Measurements from ENCODE around the gene SLC10A7.

Gene SLC10A7, protein sequence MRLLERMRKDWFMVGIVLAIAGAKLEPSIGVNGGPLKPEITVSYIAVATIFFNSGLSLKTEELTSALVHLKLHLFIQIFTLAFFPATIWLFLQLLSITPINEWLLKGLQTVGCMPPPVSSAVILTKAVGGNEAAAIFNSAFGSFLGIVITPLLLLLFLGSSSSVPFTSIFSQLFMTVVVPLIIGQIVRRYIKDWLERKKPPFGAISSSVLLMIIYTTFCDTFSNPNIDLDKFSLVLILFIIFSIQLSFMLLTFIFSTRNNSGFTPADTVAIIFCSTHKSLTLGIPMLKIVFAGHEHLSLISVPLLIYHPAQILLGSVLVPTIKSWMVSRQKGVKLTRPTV

DNA sequence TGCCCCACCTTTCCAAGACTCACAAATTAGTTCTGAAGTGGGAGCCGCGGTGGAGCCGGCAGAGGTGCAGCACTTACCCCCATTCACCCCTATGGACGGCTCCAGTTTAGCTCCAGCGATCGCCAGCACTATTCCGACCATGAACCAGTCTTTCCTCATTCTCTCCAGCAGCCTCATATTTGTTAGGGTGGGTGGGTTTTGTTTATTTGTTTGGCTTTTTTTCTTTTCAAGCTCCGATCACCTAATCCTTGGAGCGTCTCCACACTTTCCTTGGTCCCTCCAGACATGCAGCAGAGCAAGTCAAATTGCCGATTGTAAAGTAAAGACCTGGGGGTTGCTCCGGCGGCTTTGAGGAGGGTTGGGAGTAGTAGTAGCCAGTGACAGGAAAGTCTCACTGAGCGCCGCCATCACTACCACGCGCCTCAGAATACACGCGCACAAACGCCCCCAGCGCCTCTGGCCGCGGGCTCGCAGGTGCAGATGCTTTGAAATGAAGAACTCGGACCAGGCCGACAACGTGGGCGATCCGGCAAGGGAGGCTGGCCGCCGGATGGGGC, at the start of gene SLC10A7:
SLC10A7 (minus strand) TSS at position 400 of the 557 bp plus-strand sequence; CDS start at position 177, 223 bp downstream.
- peak; percentile 87 for DNase-seq

DNA sequence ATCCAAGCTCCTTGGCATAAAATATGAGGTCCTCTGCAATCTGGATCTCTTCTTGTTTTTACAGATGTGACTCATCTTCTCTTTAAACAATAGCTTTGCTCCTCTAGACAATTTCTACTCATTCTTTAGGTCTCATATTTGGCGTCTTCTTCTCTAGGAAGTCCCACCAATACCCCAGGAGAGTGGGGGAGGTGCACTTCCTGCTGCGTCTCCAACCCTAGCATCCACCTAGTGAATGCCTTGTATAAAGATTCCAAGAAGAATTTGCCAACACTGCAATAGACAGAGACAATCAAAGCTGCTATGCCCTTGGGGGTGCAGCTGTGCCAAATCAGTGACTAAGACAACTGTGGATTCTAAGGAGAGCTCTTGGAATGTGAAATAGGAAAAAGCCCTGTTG, 45.7 kb upstream of the SLC10A7 start:
- no peak for DNase-seq

DNA sequence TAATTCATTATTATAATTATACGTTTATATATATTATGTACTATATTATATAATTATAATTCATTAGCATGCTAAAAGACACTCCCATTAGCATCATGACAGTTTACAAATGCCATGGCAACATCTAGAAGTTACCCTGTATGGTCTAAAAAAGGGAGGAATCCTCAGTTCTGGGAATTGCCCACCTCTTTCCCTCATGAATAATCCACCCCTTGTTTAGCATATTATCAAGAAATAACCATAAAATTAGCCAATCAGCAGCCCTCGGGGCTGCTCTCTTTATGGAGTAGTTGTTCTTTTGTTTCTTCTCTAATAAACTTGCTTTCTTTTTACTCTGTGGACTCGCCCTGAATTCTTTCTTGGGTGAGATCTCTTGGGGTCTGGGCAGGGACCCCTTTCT, 42.8 kb upstream of the SLC10A7 start:
- no peak for DNase-seq

DNA sequence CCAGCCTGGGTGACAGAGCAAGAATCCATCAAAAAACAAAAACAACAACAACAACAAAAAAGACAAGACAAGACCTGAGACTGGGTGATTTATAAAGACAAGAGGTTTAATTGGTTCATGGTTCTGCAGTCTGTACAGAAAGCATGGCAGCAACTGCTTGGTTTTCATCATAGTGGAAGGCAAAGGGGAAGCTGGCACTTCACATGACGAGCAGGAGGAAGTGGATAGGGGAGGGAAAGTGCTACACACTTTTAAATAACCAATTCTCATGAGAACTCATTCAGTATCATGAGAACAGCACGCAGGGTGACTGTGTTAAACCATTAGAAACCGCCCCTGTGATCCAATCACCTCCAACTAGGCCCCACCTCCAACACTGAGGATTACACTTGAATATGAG, 28.4 kb upstream of the SLC10A7 start:
- DNase-seq = no peak

DNA sequence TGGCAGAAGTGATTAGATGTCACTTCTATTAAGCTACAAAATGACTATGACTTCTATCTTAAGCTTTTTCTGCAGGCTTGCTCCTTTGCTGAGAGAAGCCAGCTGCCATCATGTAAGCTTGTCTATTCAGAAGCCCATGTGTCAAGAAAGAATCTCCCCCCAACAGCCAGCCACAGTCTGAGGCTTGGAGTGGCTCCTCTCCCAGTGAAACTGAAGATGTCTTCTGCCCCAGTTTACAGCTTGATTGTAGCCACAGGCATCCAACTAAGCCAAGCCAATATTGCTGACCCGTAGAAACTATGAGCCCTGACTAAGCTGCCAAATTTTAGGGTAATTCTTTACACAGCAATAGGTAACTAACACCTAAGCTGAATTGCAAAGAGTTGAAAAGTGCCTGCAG, 26.7 kb upstream of the SLC10A7 start:
- no peak for DNase-seq

DNA sequence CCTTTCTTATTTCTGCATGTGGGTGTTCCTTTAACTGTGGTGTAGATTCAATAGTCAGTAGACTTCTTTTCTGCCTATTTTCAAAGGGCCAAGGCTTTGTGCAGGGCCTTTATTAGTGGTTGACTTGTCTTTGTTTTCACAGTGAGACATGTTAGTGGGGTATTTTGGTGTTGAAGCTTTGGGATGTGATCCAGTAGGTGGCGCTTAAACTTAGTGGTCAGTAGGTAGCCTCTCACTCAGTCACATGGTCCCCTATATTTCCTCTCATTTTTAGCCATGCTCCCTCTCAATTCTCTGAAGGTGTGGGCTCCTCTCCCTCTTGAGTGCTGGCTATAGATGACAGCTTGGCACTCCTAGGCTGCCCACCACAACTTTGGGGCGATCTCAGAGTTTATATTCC, 23.4 kb upstream of the SLC10A7 start:
- DNase-seq = peak; percentile 65

DNA sequence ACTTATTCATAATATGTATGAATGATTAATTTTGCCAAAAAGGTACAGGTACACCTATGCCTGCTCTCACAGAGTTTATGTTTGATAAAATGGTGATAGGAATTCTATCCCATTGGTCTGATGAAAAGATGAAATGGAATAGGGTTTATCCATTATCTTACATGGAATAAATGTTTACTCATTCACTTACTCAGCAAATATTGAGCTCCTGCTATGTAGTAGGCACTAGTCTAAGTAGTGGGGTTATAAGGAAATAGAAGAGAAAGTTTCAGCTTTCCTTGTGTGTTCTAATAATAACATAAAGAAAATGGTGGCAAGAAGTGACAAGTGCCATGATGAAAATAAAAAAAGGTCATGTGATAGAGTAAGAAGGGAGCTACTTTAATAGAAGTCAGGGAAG, 12.4 kb upstream of the SLC10A7 start:
- DNase-seq = no peak

DNA sequence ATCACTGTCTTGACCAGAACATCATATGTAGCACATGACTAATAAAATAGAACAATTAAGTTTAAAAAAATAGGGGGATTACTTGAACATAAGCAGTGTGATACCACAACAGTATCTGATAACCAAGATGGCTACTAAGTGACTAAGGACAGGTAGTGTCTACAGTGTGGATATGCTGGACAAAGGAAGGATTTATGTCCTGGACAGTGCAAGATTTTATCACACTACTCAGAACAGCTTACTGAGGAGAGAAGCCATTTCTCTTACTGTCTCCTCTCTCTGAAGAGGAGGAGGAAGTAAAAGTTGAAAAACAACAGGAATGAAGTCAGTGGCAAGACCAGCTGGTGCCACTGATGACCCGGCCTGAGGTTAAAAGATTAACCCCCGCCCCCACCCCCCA, 4.0 kb upstream of the SLC10A7 start:
- DNase-seq = no peak

DNA sequence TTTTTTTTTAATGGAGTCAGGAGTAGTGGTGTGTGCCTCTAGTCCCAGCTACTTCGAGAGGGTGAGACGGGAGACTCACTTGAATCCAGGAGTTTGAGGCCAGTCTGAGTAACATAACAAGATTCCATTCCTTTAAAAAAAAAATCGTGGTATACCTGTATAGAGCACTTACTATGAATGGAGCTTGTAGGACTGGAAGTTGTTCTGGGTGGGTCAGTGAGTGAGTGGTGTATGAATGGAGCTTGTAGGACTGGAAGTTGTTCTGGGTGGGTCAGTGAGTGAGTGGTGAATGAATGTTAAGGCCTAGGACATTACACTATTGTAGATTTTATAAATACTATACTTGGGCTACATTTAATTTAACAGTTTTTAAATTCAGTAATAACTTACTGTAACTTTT, 2.9 kb upstream of the SLC10A7 start:
- no peak for DNase-seq

DNA sequence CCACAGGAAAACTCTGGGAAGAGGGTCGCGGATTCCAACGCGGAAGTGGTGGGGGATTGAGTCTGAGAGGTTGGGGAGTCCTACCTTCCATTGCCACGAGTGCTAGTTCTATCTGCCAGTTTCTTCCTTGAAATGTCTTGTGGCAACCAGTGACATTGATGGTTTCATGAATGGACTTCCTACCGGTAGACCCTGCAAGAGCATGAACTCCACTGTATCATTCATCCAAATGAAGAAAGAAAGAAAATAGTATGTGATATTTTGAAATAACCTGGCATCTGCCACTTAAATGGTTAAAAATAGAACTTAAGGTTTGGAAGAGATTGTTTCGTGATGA, 1.1 kb upstream of the SLC10A7 start:
- DNase-seq = peak; percentile 28

DNA sequence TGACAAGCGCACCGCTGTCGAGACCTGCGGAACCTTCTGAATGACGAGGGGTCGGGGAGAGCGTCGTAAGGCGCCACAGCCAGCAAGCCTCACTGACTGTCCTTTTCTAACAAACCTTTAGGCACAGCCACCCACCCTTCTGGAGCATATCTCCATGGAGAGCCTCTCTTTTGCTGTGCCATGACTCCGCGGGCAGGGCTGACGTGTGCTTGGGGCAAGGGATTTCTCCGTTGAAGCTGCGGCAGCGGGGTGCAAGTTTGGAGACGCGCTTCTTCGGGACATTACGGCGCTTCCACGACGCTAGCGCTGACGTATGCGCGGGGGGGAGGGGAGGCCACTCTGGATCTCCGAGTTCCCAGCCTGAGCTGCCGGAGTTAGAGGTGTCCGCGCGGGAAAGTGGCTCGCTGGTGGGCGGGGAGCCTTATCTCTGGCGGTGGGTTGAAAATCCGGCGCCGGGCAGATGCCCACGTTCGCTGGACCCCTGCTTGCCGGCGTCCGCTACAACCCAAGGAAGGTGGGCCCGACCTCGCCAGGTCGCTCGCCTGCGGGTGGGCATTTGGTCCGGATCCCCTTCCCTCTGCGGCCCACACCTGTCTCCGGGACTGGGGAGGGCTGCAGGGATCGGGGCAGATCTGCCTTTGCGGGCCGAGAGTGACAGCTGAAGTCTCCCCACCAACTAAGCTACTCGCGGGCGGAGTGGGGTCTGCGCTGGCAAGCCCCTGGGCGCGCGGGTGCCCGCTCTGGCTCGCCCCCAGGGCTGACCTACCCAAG, 543 bp upstream of the SLC10A7 start:
- DNase-seq = peak; percentile 90

DNA sequence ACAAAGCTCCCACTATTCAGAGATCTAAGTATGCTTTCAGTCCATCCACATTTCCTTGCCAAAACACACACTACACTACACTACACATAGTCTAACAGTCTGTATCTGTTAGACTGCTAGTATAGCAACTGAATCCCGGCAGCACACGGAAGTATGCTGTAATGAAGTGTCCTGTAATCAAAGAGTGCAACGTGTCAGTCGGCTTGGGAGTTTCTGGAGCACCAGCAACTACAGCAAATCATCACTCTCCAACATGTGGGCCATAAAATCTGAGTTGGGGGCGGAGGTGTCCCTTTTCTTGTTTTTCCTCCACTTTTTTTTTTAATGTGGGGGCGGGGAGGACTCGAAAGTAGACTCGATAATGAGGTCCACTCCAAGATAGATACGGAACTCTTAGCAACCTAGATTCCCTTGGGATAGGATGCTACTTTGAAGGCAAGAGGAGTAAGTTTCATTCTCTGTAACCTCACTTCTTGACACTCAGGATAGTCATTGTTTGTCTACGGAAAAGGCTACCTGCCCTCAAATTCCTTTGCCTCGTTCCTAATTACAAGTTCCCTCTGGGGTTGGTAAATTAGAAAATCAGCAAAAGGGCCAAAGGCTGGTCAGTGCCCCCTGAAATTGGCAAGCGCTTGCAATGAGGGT, 722 bp downstream of the SLC10A7 start:
- peak; percentile 84 for DNase-seq

DNA sequence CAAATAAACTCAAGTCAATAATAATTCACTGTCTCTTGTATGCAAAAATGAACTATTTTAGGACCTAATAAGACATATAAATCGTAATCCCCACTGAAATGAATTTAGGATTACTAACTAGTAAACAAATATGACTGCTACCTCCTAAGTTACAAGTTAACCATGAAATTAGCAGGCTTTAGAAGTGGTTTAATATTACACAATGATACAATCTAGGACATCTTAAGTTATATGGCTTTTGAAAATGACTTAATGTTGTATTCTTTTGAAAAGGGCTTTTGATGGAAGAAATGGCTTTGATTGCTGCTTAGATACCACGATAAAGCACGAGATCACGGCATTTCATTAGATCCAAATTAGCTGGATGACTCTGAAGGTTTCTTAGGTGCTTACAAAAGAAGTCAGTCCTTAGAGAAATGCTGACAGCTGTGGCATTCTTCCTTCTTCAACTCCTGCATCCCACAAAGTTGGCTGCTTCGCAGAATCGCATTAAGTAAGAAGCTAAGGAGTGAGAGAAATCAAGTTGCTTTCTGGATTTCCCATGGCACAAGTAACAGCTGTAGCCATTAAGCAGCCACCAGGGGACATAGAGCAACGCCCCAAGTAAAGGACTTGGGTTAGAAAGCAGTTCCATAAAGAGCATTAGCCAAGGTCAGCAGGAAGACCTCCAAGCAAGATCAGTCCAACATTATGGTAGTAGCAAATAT, 6.9 kb downstream of the SLC10A7 start:
- no peak for DNase-seq

DNA sequence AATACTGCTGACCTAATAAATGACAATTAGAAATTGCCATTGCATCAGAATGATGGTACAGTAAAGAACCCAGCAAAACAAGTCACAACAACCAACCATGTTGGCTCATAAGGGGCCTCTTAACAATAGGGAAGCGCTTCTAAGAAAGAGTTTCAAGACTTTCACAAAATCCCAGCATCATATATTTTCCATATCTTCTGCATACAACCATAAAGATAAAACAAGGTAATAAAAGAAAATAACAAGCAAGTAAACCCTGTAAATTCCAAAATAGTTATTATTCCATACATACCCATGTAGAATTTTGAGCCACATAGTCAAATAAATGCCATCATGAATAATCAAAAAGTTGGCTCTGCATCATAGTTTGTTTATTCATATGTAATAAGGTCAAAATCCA, 8.2 kb downstream of the SLC10A7 start:
- no peak for DNase-seq

DNA sequence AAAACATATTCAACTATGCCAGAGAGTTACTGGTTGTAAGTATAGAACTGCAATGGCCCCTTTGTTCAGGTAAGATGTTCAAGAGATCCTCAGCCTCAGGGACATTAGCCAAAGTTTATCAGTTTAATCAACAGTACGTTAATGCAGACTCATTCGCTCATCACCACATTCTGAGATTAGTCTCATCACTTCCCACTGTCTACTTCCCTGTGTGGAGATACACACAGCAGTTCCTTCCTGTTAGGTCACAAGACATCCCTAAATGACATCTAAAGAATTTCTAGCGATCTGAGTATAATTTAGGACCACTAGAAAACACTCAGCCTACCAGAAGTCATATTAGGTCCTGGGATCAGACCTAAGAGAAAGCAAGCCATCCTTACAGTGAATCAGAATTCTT, 10.4 kb downstream of the SLC10A7 start:
- no peak for DNase-seq

DNA sequence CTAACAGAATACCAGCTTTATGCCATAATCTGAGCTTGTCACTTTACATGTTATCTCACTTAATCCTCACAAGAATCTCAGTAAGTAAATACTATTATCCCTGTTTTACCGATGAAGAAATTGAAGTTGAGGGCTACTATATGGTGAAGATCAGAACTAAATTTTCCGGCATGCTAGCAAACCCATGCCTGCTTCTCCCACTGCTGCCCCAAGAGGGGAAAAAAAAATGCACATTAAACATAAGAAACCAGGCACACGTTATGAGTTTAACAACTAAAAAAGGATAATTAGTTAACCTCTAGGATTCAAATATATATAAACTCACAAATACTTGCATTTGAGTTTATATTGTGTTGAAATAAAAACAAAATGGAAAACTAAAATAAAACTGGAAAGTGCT, 10.8 kb downstream of the SLC10A7 start:
- DNase-seq = peak; percentile 2

DNA sequence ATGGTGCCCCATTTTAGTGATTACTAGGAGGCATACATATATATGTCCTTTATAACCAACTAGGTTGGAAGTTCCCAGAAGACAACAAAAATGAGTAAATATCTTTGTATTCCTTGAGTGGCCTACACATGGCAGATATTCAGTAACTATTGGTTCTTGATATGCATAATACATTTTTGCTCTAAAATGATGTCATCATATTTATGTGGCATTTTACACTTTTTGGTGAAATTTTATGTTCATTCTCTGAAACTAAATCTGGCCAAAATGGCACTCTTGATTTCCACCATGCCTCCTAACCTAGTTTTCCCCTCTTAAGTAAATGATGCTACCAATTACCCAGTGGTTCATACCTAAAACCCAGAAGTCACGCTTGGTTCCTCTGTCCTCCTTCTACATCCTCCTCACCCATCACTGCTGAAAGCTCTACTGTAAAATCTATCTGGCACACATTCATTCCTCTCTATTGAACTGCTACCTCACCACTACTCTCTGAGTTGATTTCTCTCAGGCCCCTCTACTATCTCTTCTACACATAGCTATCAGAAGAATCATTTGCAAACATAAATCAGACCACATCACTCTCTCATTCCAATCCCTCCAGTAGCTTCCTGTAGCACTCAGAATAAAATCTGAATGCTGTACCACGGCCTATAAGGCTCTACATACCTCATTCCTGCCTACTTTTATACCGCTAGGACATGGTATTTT, 13.4 kb downstream of the SLC10A7 start:
- no peak for DNase-seq

DNA sequence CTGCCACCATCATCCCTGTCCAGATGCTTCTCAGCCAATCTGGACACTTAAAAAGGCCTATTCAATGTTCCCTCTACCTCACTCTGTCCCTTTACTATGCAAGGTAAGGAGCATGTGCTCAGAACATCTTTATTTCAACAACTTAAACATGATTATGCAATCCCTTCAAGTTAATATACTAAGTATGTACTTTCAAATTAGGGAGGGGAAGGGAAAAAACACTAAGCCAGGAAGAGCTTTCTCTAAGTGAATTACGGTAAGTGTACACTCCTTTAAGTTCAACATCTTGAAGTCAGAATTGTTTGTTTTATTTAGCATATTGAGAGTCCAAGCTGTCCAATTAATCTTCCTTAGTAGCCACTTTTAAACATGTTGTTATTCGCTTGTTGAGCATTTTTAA, 14.1 kb downstream of the SLC10A7 start:
- no peak for DNase-seq

DNA sequence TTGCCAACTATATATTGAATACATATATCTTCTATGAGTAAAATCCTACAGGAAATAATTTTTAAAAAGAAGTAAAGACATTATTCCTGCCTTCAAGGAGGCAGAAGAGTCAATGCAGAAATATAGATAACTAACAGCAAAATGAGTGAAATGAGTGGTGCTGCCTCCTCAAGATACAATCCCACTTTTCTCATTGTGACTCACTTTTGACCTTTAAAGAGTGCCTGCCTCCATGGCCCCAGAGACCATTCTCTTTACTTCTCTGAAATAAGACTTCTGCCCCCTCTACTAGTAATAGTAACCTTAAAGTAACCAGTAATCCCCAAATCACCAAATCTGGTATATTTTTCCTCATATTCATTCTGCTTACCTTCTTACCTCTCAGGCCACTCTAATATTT, 15.5 kb downstream of the SLC10A7 start:
- no peak for DNase-seq

DNA sequence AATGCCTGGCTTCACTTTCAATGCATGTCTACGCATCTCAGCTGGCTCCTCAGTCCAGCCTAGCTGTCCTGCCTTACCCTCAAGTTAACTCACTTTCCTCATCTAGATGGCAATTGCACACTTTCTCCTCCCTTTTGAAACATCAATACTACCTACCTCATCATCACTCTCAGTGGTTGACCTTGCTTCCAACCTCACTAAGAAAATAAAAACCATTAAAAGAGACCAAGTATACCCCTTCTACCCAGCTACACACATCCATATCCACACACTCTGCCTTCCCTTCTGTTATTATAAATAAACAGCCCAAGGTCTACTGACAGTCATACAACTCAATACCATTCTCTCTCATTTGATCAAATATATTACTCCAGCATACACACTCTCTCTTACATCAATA, 21.5 kb downstream of the SLC10A7 start:
- no peak for DNase-seq

DNA sequence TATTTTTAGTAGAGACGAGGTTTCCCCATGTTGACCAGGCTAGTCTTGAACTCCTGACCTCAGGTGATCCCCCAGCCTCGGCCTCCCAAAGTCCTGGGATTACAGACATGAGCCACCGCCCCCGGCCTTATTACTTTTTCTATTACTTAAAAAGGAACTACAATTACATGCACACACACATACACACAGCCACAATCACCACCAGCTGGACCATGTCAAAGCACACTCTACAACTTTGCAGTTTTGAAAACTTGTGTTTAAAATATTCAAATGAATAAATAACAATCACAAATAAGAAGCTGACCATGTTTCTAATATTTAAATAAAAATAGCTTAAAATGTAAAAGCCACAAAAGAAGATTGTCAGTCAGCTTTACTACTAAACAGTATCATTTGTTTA, 23.4 kb downstream of the SLC10A7 start:
- DNase-seq = no peak

DNA sequence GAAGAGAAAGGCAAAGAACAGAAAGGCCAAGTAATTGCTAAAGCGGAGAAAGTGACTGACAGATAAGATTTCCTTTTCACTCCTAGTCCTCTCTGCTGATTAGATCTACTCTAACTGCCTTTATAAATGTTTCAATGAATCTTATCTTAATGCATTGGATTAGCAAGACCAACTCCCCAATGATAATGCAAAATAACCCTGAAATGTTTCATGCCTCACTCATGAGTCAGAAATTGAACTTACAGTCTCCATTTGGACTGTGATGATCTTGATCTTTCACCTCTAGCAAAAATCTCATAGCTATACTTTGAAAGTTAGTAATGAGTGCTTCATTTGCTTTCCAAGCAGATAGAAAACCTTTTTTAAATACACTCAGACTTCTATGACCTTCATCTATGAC, 26.5 kb downstream of the SLC10A7 start:
- no peak for DNase-seq

DNA sequence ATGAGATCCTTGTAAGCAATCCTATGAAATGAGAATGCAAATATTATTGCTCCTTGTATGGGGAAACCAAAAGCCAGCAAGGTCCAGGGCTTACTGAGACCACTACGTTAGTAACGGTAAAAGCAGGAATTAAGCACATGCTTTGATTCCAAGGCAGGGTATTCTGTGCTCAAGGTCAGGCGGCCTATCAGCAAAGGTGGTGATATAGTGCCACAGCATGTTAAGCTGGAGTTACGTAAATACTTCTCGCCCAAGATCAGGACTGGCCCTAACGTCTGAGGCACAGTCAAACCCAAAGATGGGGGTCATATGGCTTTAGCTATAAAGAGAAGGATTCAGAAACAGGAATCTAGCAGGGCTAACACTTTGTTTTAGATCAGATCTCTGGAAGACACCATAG, 27.6 kb downstream of the SLC10A7 start:
- DNase-seq = no peak
